Parathyroid adenoma (tissue), 2 donors: ENCODE results near the gene MBP.
A peak's percentile ranks its signal among the peaks of the same experiment; 100 is the strongest.

Source experiments
- H2AFZ ChIP-seq: fragments of 300-600 bp; sonication (generic); one replicate; pipeline ENCODE4 v1.7.0; 2017; ENCODE audit warnings: antibody characterized with exemption, mild to moderate bottlenecking
- H3K27ac ChIP-seq: fragments of 300-600 bp; sonication (generic); one replicate; pipeline ENCODE4 v1.7.0; 2017
- H3K27me3 ChIP-seq: fragments of 300-600 bp; sonication (generic); one replicate; pipeline ENCODE4 v1.7.0; 2017; ENCODE audit warnings: low read length; ENCODE audit not compliant: control insufficient read depth, insufficient read depth
- H3K36me3 ChIP-seq: fragments of 300-600 bp; sonication (generic); one replicate; pipeline ENCODE4 v1.7.0; 2017; ENCODE audit warnings: low read length; ENCODE audit not compliant: control insufficient read depth, insufficient read depth
- H3K4me1 ChIP-seq: fragments of 300-600 bp; sonication (generic); one replicate; pipeline ENCODE4 v1.7.0; 2017; ENCODE audit warnings: control low read depth
- H3K4me2 ChIP-seq: fragments of 300-600 bp; sonication (generic); one replicate; pipeline ENCODE4 v1.7.0; 2017; ENCODE audit warnings: low read length
- H3K4me3 ChIP-seq: fragments of 300-600 bp; sonication (generic); one replicate; pipeline ENCODE4 v1.7.0; 2017; ENCODE audit warnings: low read depth, low read length
- H3K79me2 ChIP-seq: fragments of 300-600 bp; sonication (generic); one replicate; pipeline ENCODE4 v1.7.0; 2017; ENCODE audit warnings: control low read depth
- H3K9ac ChIP-seq: fragments of 300-600 bp; sonication (generic); one replicate; pipeline ENCODE4 v1.7.0; 2017; ENCODE audit warnings: mild to moderate bottlenecking
- H3K9me3 ChIP-seq: fragments of 300-600 bp; sonication (generic); one replicate; pipeline ENCODE4 v1.7.0; 2017; ENCODE audit warnings: low read length; ENCODE audit not compliant: control insufficient read depth
- TF ChIP-seq, protein P1 (sequence below): fragments of 300-600 bp; sonication (generic); IDR thresholded peaks from one replicate; pipeline ENCODE4 v1.7.0; 2017; ENCODE audit warnings: antibody characterized with exemption, mild to moderate bottlenecking
- donor health status: primary hyperparathyroidism.

Gene MBP

DNA sequence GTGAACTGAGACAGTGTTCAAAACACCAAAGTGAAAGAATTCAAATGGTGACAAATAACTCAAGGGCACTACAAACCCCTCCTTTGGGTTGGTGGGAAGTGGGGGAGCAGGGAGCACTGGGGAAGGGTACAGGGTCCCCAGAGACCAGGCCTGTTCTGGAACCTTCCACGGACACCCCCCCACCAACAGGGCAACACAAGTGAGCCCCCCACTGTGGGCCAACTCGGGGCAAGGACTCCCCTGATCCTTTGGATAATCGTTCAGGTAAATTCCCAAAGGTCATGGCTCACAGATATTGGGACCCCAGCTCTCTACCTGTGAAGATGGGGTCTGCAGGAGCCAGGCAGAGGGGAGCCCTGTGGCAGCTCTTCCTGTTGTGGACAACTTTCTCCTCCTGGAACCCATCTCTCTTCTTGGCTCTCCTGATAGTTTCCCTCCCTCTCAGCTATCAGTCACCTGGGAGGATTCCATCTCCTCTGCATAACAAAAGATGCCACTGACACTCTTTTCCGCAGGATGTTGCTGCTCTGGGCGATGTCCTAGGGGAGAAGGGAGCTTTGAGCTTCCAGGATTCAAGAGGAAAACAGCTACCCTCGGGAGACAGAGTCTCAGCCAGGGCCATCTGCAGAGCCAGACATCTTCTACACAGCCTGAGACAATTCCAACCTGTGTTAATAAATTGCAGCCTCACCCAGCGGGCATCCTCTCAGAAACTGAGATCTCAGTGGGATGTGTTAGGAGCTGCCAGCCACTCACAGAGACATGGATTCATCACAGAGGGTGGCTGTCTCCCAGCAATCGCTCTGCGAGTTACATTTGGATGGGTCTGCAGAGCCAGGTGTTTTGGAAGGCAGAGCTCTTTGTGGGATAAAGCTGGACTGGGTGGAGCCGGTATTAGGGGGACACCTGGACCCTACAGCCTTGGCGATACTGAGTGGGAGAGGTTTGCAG lies 35.4 kb downstream of the MBP start:
- TF ChIP-seq, protein P1, sequence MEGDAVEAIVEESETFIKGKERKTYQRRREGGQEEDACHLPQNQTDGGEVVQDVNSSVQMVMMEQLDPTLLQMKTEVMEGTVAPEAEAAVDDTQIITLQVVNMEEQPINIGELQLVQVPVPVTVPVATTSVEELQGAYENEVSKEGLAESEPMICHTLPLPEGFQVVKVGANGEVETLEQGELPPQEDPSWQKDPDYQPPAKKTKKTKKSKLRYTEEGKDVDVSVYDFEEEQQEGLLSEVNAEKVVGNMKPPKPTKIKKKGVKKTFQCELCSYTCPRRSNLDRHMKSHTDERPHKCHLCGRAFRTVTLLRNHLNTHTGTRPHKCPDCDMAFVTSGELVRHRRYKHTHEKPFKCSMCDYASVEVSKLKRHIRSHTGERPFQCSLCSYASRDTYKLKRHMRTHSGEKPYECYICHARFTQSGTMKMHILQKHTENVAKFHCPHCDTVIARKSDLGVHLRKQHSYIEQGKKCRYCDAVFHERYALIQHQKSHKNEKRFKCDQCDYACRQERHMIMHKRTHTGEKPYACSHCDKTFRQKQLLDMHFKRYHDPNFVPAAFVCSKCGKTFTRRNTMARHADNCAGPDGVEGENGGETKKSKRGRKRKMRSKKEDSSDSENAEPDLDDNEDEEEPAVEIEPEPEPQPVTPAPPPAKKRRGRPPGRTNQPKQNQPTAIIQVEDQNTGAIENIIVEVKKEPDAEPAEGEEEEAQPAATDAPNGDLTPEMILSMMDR: no peak
- Histone ChIP-seq H3K9ac (no peak overlapping the region), H3K4me1 (peaks cover 52% of the 10 kb centered on the region), H3K36me3 (no peaks in the 10 kb centered on the region), H3K4me2 (no peak overlapping the region), H3K9me3 (no peaks in the 10 kb centered on the region), H3K4me3 (no peak overlapping the region), H3K79me2 (peaks cover 54% of the 10 kb centered on the region), H2AFZ (no peak overlapping the region), H3K27ac (no peak overlapping the region), H3K27me3 (no peaks in the 10 kb centered on the region)

DNA sequence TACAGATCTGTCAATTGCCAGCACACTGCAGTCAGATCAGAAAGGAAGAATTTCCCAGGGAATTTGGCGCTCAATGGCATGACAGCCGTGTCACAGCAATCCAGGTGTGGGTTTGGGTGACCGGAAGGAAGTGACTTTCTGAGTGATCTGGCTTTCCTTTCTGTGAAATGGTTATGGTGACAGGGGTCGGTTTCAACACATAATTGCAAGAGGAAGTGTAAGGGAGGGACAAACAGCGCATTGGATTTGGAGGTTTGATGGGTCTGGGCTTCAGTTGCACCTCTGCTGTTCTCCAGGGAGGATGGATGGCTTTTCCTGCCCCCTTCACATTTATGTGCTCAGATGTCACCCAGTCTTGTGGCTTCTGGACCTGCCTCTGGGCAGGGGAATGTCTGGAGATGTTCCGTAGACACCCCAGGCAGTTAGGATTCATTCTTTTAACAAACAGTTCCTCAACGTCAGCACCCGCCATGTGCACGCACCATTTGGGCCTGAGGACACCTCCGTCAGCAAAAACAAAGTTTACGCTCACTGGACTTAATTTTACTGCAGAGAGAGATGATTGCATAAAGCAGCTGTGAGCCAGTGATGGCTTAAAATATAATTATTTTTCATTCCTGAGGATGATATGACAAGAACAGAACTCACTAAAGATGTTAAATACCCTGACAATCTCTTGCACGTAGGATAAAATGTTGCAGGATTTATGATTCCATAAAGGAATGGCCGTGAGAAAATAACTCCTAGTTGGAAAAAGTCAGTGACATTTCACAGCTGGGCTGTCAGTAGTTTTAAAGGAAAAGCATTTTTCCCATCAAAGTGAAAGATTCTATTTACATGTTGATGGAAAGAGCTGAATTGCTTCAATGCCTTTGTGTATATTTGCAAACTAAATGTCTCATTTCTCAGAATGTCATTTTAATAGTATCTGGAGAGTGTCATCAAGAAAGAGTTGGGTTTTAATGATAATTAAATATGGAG lies 36.9 kb downstream of the MBP start:
- no peak overlapping the region for H3K4me3 ChIP-seq
- no peak overlapping the region for H3K27ac ChIP-seq
- no peaks in the 10 kb centered on the region for H3K9me3 ChIP-seq
- H3K4me1 ChIP-seq: peaks cover 42% of the 10 kb centered on the region
- TF ChIP-seq, protein P1: no peak
- H3K36me3 ChIP-seq: no peaks in the 10 kb centered on the region
- H3K9ac ChIP-seq: no peak overlapping the region
- no peak overlapping the region for H3K4me2 ChIP-seq
- no peak overlapping the region for H2AFZ ChIP-seq
- peaks cover 60% of the 10 kb centered on the region for H3K79me2 ChIP-seq
- no peaks in the 10 kb centered on the region for H3K27me3 ChIP-seq

- Histone ChIP-seq H3K27ac (peak overlapping the region; percentile 52), H3K4me1 (peaks cover 46% of the 10 kb centered on the region), H3K79me2 (peaks cover 63% of the 10 kb centered on the region), H3K4me2 (peak overlapping the region; percentile 2), H3K36me3 (no peaks in the 10 kb centered on the region), H3K27me3 (no peaks in the 10 kb centered on the region), H3K4me3 (peak overlapping the region; percentile 30), H3K9me3 (no peaks in the 10 kb centered on the region), H2AFZ (no peak overlapping the region), H3K9ac (no peak overlapping the region)
- TF ChIP-seq, protein P1: no peak
Observed at GRCh38 chr18:77093586-77093985, 39.0 kb downstream of the MBP start.

DNA sequence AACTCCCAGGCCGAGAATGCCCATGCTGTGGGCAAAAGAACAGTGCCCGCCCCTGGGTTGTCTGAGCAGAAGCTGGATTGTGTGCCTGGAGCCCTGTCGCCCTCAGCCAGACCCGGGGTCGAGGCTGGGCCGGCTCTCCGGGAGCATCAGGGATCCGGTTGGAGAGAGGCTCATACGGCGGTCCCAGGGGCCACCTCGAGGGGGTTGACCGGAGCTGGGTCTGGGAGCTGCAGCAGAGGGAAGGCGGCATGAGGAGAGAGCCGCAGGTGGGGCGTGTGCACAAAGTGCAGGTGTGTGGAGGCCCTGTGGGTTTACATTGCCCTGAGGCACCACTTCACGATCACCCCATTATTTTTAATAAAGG lies 39.5 kb downstream of the MBP start:
- Histone ChIP-seq H3K27me3 (no peaks in the 10 kb centered on the region), H3K4me1 (peaks cover 43% of the 10 kb centered on the region), H2AFZ (no peak overlapping the region), H3K4me3 (peak overlapping the region; percentile 30), H3K9me3 (no peaks in the 10 kb centered on the region), H3K36me3 (no peaks in the 10 kb centered on the region), H3K79me2 (peaks cover 67% of the 10 kb centered on the region), H3K9ac (no peak overlapping the region), H3K4me2 (peak overlapping the region; percentile 2), H3K27ac (peak overlapping the region; percentile 52)
- TF ChIP-seq, protein P1: no peak
